Activated CD4-positive, alpha-beta memory T cell treated with anti-CD3 and anti-CD28 coated beads, Interleukin-2, amount 10 ng/mL, durations not matched to agents 7 days and 5 days (primary cell): Measurements from ENCODE around the gene HOXB9. TPM values are rescaled to one million over a fixed set of nuclear protein-coding genes. Genes with fewer than 3 reads are reported as not detected.

Experiments
- CTCF ChIA-PET: fragments of 350-600 bp; sonication (Branson Sonifier 250); formaldehyde crosslinking; loops from one replicate; lab custom pipeline; 2021; ENCODE audit warnings: antibody characterized with exemption, inconsistent platforms; lab: Charles Lee
- POLR2A ChIA-PET: fragments of 350-600 bp; sonication (Branson Sonifier 250); formaldehyde crosslinking; loops from one replicate; lab custom pipeline; 2021; ENCODE audit warnings: antibody characterized with exemption; lab: Charles Lee
- DNase-seq: peaks from one replicate; pipeline ENCODE4 v3.0.0-alpha.2; 2020
- H3K27ac Mint-ChIP-seq: one replicate; pipeline ENCODE4 v1.8.0; 2021; ENCODE audit warnings: mild to moderate bottlenecking, mixed read lengths
- H3K27me3 Mint-ChIP-seq: one replicate; pipeline ENCODE4 v1.8.0; 2021; ENCODE audit warnings: mixed read lengths
- H3K36me3 Mint-ChIP-seq: one replicate; pipeline ENCODE4 v1.8.0; 2021; ENCODE audit warnings: low read depth, mixed read lengths
- H3K4me1 Mint-ChIP-seq: one replicate; pipeline ENCODE4 v1.8.0; 2021; ENCODE audit warnings: mixed read lengths
- H3K4me3 Mint-ChIP-seq: one replicate; pipeline ENCODE4 v1.8.0; 2021; ENCODE audit warnings: mild to moderate bottlenecking, mixed read lengths
- H3K9me3 Mint-ChIP-seq: one replicate; pipeline ENCODE4 v1.8.0; 2021; ENCODE audit warnings: mixed read lengths
- total RNA-seq, 2 experiments: library from RNA; stranded (reverse); gene quantifications; one replicate each; pipeline ENCODE4 v1.2.3, GENCODE V29; 2021

The HOXB9 gene
- total RNA-seq, 2 experiments from 2014 or later, result 0.88 to 1.4 TPM

DNA sequence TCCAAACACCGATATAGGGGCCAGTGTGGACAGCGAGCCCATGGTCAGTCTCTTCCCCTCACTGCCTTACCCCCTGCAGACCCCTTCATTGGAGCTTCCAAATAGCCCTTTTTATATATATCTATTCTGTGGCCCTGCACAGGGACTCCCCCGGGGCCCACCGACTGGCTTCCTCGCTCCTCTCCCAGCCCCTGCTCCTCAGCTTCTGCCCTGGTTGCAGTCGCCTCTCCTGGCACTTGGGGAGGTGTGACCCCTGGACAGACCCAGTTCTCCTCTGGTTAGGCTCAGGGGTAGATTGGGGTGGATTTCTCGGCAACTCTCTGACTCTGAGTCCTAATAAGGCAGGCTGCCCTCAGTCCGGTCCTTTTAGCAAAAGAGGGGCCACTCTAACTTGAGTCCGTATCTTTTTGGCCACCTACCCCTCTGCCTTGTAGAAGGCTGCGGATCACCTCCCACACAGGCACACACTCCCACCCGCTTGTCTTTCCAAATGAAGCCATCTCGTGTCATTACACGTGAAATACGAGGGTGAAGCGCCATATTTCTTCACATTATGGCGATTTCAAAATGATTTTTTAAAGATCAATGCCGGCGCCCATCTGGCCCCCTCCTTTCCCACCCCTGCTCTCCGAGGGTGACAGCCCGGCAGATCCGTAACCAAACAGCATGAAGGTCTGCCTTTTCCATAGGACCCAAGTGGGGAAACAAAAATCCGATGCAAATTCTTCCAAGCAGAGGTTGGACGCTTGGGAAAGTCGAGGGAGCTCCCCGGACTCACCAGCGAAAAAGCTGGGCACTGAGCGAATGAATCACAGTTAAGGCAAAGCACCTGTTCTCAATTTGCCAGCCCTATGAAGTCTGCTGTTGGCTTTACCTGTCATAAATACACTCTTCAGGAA lies 1.7 kb upstream of the HOXB9 start:
- DNase-seq, result no peak
- Mint-ChIP-seq H3K27me3 (peaks cover 93% of the 10 kb centered on the region), H3K4me3 (no peak overlapping the region), H3K9me3 (no peaks in the 10 kb centered on the region), H3K27ac (no peak overlapping the region), H3K36me3 (no peaks in the 10 kb centered on the region), H3K4me1 (peaks cover 26% of the 10 kb centered on the region)
- CTCF ChIA-PET, result interaction anchor here (0.7 to 1.1 kb wide), 2 partner anchors 9 to 31 kb away, joined by 3 read pairs; no protein-coding TSS in a partner anchor
- POLR2A ChIA-PET, result interaction anchor here (1.0 kb wide), 1 partner anchor 18 kb away, joined by 4 read pairs; no protein-coding TSS in a partner anchor

DNA sequence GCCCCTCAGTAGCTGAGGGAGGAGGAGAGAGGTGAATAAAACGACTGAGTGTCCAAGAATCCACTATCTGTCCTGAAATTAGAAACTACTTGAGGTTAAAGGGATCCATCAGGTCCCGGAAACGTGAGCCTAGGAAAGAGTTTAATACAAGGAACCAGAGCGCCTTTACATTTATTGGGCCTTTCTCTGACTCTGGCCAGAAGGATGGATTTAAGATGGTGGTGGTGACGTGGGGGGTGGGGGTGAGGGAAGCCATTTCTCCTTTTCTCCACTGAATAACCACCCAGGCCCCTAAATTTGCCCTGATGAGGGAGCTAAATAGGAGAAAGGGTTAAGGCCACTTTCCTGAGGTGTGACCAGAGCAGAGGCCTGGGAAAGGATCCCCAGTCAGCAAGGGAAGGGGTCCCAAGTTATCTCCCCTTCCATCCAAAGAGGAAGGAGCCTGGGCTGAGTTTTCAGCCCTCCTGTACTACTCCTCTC lies 1.0 kb upstream of the HOXB9 start:
- no peaks in the 10 kb centered on the region for H3K36me3 Mint-ChIP-seq
- peak overlapping the region; percentile 74 for H3K4me3 Mint-ChIP-seq
- H3K4me1 Mint-ChIP-seq, result peaks cover 19% of the 10 kb centered on the region
- no peak for DNase-seq
- POLR2A ChIA-PET, result interaction anchor here (1.0 to 2.8 kb wide), 3 partner anchors 9 to 17 kb away, joined by 4 to 10 read pairs (median 4); no protein-coding TSS in a partner anchor
- H3K9me3 Mint-ChIP-seq, result no peaks in the 10 kb centered on the region
- CTCF ChIA-PET, result interaction anchor here (0.6 to 1.1 kb wide), 3 partner anchors 9 to 276 kb away, joined by 3 to 4 read pairs (median 3); no protein-coding TSS in a partner anchor
- H3K27me3 Mint-ChIP-seq, result peaks cover 93% of the 10 kb centered on the region
- no peak overlapping the region for H3K27ac Mint-ChIP-seq

DNA sequence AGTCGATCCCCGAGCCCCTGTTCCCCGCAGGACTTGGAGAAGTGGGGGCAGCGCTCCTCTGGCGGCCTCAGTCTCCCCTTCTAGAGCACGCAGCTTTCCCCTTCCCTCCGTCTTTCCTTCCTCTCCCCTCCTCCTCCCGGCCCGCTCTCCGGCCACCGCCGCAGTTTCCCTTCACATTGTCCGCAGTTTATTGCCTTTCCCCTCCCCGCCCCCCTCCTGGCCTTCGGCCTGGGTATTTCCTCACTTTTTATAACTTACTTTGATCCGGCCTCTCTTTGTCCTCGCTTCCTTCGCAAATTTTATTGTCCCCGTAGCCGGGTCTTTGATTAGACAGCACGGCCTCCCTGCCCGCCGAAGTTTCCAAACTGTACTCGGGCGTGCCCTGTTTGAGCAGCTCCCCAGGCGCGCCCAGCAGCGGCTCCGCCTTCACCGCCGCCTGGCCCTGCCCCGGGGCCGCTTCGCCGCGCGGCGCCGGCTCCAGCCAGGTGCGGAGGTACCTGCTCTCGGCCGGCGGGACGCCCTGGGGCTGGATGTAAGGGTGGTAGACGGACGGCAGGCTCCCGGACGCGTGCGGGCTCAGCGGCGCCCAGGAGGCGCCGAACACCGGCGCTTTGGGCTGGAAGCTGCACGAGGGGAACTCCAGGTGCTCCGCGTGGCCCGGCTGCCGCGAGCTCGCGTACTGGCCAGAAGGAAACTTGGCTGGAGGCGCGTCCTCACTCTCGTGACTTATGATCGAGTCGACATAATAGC lies 488 bp downstream of the HOXB9 start:
- H3K4me1 Mint-ChIP-seq, result peaks cover 17% of the 10 kb centered on the region
- H3K36me3 Mint-ChIP-seq, result no peaks in the 10 kb centered on the region
- H3K27ac Mint-ChIP-seq, result no peak overlapping the region
- ChIA-PET CTCF (interaction anchor here (0.7 to 1.8 kb wide), 5 partner anchors 10 to 654 kb away, joined by 3 to 20 read pairs (median 5); partner anchors contain the start of gene CDK5RAP3), POLR2A (interaction anchor here (0.7 to 2.8 kb wide), 5 partner anchors 10 to 38 kb away, joined by 3 to 10 read pairs (median 4); no protein-coding TSS in a partner anchor)
- peak overlapping the region; percentile 74 for H3K4me3 Mint-ChIP-seq
- peak; percentile 53 for DNase-seq
- H3K9me3 Mint-ChIP-seq, result no peaks in the 10 kb centered on the region
- peaks cover 92% of the 10 kb centered on the region for H3K27me3 Mint-ChIP-seq

DNA sequence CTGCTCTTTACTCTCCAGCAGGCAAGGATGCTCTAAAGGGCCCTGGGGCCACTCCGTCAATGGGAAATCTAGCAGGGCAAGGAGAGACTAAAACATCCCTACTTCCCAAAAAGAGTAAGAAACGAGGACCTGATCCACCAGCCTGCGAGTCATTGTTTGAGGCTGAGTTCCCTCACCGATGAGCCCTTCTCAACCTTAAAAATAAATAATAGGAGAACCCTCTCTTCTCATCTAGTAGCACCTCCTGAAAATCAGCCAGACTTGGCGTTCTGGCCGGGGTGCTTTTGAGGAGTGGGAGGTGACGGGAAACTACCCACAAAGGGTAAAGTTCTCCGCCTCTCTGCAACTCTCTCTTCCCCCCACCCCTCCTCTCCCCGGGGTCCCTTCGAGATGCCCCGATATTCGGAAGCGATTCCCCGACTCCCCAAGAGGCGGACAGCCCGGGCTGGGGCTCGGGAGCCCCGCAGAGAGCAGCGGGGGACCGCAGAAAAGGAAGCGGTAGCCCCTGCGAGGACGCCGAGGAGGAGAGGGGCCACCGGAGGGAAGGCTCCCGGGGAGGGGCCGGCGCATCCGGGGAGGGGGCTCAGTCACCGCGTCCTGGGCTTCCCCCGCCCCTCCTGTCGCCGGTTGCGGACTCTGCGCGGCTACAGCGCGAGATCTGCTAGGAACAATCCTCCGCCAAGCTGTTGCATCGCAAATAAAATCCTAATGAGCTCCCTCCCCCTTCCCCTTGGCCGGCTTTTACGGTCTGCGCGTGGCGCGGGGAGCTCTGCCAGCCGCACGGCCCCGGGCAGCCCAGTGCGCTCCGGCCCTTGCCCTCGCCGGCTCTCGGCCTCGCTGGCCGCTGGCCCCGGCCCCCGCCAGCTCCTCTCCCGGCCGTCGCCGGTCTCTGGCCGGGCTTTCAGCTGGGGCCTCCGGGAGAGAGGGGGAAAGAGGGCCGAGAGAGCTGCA lies 1.3 kb downstream of the HOXB9 start:
- Mint-ChIP-seq H3K36me3 (no peaks in the 10 kb centered on the region), H3K4me3 (peak overlapping the region; percentile 74), H3K9me3 (no peaks in the 10 kb centered on the region), H3K27ac (no peak overlapping the region), H3K27me3 (peaks cover 92% of the 10 kb centered on the region), H3K4me1 (peaks cover 17% of the 10 kb centered on the region)
- no peak for DNase-seq
- ChIA-PET POLR2A (interaction anchor here (0.8 to 2.8 kb wide), 3 partner anchors 10 to 15 kb away, joined by 3 to 10 read pairs (median 10); no protein-coding TSS in a partner anchor), CTCF (interaction anchor here (0.6 to 3.5 kb wide), 7 partner anchors 8 to 545 kb away, joined by 3 to 27 read pairs (median 5); no protein-coding TSS in a partner anchor)

DNA sequence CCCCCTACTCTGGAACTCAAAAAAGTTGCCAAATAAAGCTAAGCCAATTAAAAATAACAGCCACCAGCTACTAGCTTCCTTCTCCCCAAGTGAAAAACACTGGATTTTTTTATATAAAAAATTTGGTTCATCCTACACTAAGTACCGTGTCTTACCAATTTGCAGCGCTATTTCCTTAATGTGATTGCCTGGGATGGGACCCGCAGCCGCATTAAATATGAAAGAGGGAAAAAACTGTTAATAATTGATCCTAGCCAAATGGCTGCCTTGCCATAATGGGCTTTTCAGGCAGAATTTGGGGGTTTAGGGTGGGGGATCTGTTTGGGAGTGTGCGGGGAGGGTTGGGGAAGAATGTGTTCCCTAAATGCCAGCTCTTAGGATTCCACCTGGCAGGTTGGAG lies 2.0 kb downstream of the HOXB9 start:
- ChIA-PET CTCF (interaction anchor here (1.2 to 3.5 kb wide), 4 partner anchors 9 to 544 kb away, joined by 3 to 27 read pairs (median 4); no protein-coding TSS in a partner anchor), POLR2A (interaction anchor here (2.8 kb wide), 1 partner anchor 12 kb away, joined by 10 read pairs; no protein-coding TSS in a partner anchor)
- DNase-seq, result no peak
- H3K27ac Mint-ChIP-seq, result no peak overlapping the region
- no peaks in the 10 kb centered on the region for H3K9me3 Mint-ChIP-seq
- H3K4me3 Mint-ChIP-seq, result no peak overlapping the region
- no peaks in the 10 kb centered on the region for H3K36me3 Mint-ChIP-seq
- peaks cover 91% of the 10 kb centered on the region for H3K27me3 Mint-ChIP-seq
- peaks cover 20% of the 10 kb centered on the region for H3K4me1 Mint-ChIP-seq

DNA sequence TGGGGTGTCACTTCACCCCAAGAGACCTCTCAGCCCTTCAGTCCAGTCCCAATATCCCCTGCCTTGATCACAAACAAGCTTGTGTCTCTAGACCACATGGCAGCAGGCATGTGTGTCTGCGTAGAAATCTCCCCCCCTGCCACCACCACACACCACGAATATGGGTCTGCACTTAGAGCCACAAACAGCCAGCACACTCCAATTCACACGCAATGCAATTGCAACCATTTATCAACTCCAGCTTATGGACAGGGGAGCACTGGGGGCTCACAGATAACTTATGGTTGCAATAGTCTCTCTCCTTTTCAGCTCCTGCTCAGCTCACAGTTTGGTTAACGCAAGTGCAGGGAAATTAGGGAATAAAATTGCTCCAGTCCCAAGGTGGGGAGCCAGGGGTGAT lies 2.6 kb downstream of the HOXB9 start:
- DNase-seq, result no peak
- ChIA-PET POLR2A (no interaction called here), CTCF (interaction anchor here (1.2 to 3.5 kb wide), 4 partner anchors 9 to 544 kb away, joined by 3 to 27 read pairs (median 4); no protein-coding TSS in a partner anchor)
- Mint-ChIP-seq H3K27ac (no peak overlapping the region), H3K36me3 (no peaks in the 10 kb centered on the region), H3K4me3 (no peak overlapping the region), H3K27me3 (peaks cover 91% of the 10 kb centered on the region), H3K9me3 (no peaks in the 10 kb centered on the region), H3K4me1 (peaks cover 22% of the 10 kb centered on the region)

DNA sequence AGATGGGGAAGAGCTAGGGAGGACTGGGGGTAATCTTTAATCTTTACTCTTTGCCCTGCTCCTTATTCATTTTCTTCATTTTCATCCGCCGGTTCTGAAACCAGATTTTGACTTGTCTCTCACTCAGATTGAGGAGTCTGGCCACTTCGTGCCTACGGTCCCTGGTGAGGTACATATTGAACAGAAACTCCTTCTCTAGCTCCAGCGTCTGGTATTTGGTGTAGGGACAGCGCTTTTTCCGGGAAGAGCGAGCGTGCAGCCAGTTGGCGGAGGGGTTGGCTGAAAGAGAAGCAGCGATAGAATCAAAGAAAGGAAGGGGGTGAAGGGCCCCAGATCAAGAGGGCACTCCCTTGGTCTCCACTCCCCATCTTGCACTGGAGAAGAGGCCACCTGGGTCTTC lies 3.3 kb downstream of the HOXB9 start:
- Mint-ChIP-seq H3K27me3 (peaks cover 91% of the 10 kb centered on the region), H3K9me3 (no peaks in the 10 kb centered on the region), H3K36me3 (no peaks in the 10 kb centered on the region), H3K4me1 (peaks cover 27% of the 10 kb centered on the region), H3K27ac (no peak overlapping the region), H3K4me3 (no peak overlapping the region)
- ChIA-PET CTCF (interaction anchor here (1.2 to 3.5 kb wide), 3 partner anchors 10 to 13 kb away, joined by 5 to 27 read pairs (median 9); no protein-coding TSS in a partner anchor), POLR2A (interaction anchor here (0.8 kb wide), 1 partner anchor 14 kb away, joined by 3 read pairs; no protein-coding TSS in a partner anchor)
- no peak for DNase-seq

DNA sequence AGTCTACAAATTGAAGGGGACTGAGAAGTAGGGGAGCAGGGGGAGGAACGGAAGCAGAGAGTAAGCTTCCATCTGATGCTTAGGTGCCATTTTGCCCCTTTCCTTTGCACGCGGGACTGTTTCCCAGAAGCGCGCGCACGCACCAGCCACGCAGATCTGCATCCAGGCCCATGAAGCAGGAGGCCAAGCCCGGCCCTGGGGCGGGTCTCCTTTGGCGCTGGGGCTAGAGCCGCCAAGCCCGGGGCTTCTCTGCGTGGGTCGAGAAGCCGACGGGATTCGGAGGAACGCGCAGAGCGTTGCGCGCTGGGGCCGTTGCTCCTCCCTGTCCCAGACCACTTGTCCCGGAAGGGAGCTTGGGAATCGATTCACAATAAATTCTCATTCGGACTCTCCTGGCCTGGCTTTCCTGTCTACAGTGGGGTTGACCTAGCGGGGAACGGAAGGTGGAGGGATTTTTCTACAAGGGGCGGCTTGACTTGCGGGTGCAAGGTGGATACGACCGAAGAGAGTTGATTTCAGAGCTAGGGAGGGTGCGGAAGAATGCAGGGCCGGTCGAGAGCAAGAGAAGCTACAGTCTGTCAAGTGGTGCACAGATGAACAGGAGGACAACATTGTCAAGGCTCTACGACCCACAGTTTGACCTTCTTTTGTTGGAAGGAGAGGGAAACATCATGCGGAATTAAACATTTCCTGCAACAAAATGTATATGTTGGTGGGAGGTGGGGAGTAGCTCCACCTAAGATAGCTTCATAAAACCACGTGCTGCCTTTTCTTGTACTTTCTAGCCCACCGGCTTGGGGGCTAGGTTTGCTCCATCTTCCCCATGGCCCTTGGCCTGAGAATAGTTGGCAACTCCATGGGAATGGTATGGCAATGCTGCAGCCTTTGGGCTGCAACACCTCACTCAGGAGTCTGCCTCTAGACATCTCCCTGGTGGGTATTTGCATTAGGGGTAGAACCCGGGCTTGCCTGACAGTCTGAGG lies 4.5 kb downstream of the HOXB9 start:
- no peak for DNase-seq
- Mint-ChIP-seq H3K27ac (no peak overlapping the region), H3K9me3 (no peaks in the 10 kb centered on the region), H3K27me3 (peaks cover 91% of the 10 kb centered on the region), H3K4me1 (peaks cover 32% of the 10 kb centered on the region), H3K36me3 (no peaks in the 10 kb centered on the region), H3K4me3 (no peak overlapping the region)
- CTCF ChIA-PET, result interaction anchor here (1.2 to 4.1 kb wide), 5 partner anchors 9 to 29 kb away, joined by 3 to 27 read pairs (median 9); partner anchors contain the start of gene HOXB5
- POLR2A ChIA-PET, result no interaction called here

DNA sequence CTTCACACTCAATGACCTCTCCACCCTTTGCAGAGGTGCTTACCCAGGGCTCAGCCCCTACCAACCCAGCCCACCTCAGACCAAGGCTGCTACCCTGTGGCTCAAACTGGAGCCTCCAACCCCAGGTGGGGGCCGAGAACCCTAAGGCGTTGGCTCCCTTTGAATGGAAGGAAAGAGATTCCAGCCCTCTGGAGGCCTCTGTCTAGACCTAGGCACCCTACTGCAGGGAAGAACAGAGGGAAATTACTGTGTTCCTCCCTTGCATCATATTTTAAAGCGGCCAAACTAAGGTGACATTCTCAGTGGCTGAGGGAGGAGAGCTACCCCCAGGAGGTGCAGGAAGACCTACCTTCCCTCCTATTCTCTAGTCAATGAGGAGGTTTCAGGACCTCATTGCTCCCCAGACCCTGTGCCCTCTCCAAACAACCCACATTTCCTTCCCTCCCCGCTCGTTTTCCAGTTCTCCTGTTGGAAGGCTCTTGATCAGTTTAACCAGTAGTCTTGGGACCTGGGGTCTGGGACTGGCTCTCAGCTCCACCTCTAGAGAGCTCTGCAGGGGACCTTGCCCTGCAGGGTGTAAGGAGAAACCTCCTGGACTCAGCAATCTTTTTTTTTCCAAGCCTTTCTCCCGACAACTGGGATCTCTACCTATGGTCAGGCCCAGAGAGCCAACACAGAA lies 5.6 kb downstream of the HOXB9 start:
- ChIA-PET POLR2A (no interaction called here), CTCF (interaction anchor here (1.2 to 4.1 kb wide), 5 partner anchors 8 to 27 kb away, joined by 3 to 27 read pairs (median 9); partner anchors contain the start of gene HOXB5)
- Mint-ChIP-seq H3K27ac (no peak overlapping the region), H3K4me1 (peaks cover 25% of the 10 kb centered on the region), H3K4me3 (no peak overlapping the region), H3K27me3 (peaks cover 93% of the 10 kb centered on the region), H3K36me3 (peaks cover 2% of the 10 kb centered on the region), H3K9me3 (no peaks in the 10 kb centered on the region)
- no peak for DNase-seq

DNA sequence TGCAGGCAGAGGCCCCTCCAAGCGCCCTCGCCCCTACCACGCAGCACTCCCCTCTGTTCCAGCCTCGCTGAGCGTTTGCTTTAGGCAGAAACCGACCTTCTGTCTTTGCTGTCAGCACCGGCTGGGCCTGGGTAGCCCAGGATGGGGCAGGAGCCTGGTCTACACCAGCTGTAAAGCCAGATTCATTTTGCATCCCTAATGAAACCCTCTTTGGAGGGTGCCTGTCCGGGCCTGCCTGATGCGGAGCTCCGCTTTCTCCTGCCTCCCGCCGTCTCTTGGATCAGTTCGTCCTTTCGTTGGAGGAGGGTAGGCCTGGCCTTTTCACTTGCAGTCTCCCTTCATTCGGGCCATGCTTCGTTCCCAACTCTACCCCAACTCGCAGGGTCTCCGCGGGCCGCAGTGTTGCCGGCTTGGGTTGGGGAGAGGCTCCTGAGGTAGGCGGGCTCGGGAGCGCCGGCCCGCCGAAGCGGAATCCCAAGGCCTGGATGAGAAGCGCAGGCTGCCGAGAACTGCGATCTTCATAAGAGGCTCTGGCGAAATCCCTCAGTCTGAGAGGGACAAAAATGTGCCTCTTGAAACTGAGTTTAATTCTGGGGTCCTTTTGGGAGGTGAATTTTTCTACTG lies 6.2 kb downstream of the HOXB9 start:
- Mint-ChIP-seq H3K4me3 (no peak overlapping the region), H3K27ac (no peak overlapping the region), H3K27me3 (peaks cover 94% of the 10 kb centered on the region), H3K36me3 (peaks cover 2% of the 10 kb centered on the region), H3K4me1 (peaks cover 24% of the 10 kb centered on the region), H3K9me3 (no peaks in the 10 kb centered on the region)
- no peak for DNase-seq
- CTCF ChIA-PET, result interaction anchor here (2.0 to 4.1 kb wide), 2 partner anchors 18 to 27 kb away, joined by 6 to 14 read pairs; partner anchors contain the start of gene HOXB5
- POLR2A ChIA-PET, result interaction anchor here (1.7 kb wide), 1 partner anchor 572 kb away, joined by 7 read pairs; the partner anchor contains the start of gene NFE2L1
